ENCODE data around the gene SPCS1.

Gene SPCS1

GRCh38 chr3:52695798-52696671 lies 9.9 kb upstream of the SPCS1 start:
- Histone ChIP-seq H2AK5ac (ENCODE audit: low read length) (no peak overlapping the region), H2BK120ac (ENCODE audit: insufficient read depth, low read length, poor library complexity) (no peak overlapping the region), H2BK12ac (ENCODE audit: low read length) (no peak overlapping the region), H3K36me3 (ENCODE audit: control insufficient read depth in 1 of 2, insufficient read depth in 2 of 2, low read length in 2 of 2) (peaks cover 19 to 48% of the 10 kb centered on the region in 2 experiments), H3K14ac (ENCODE audit: low read length) (no peak overlapping the region), H3K27me3 (ENCODE audit: insufficient read depth, low read length) (no peaks in the 10 kb centered on the region), H3K79me2 (ENCODE audit: control insufficient read depth, insufficient read depth, low read length, poor library complexity) (no peaks in the 10 kb centered on the region), H3K27ac (ENCODE audit: low read depth, low read length) (no peak overlapping the region), H3K9me3 (ENCODE audit: insufficient read depth, low read depth, low read length) (no peaks in the 10 kb centered on the region), H2BK5ac (ENCODE audit: low read depth, low read length, poor library complexity) (no peak overlapping the region), H3K18ac (ENCODE audit: low read length) (no peak overlapping the region), H4K12ac (ENCODE audit: low read depth, low read length) (no peak overlapping the region), H4K8ac (ENCODE audit: low read depth, low read length) (no peak overlapping the region), H4K91ac (ENCODE audit: low read depth, low read length) (no peak overlapping the region), H3K4me1 (ENCODE audit: control insufficient read depth in 1 of 2, insufficient read depth in 2 of 2, low read length in 2 of 2) (no peaks in the 10 kb centered on the region), H3K23ac (ENCODE audit: low read length) (no peak overlapping the region), H3K79me1 (ENCODE audit: low read length) (no peaks in the 10 kb centered on the region), H3K4me3 (ENCODE audit: low read depth, low read length) (no peak overlapping the region), H2AFZ (ENCODE audit: insufficient read depth, low read length, poor library complexity) (no peak overlapping the region), H3K4ac (ENCODE audit: low read depth, low read length) (no peak overlapping the region), H3K4me2 (ENCODE audit: low read length) (no peak overlapping the region), H3K9ac (ENCODE audit: low read length) (no peak overlapping the region)
- no CpG with 5 or more reads among the region's 4 CpGs for WGBS (ENCODE audit: extremely low coverage, insufficient coverage, insufficient read length)
- no peak for DNase-seq

GRCh38 chr3:52696830-52697631 lies 8.9 kb upstream of the SPCS1 start:
- Histone ChIP-seq H3K36me3 (ENCODE audit: control insufficient read depth in 1 of 2, insufficient read depth in 2 of 2, low read length in 2 of 2) (peaks cover 17 to 44% of the 10 kb centered on the region in 2 experiments), H3K79me2 (ENCODE audit: control insufficient read depth, insufficient read depth, low read length, poor library complexity) (no peaks in the 10 kb centered on the region), H2BK12ac (ENCODE audit: low read length) (no peak overlapping the region), H3K27ac (ENCODE audit: low read depth, low read length) (no peak overlapping the region), H3K4ac (ENCODE audit: low read depth, low read length) (no peak overlapping the region), H2BK5ac (ENCODE audit: low read depth, low read length, poor library complexity) (no peak overlapping the region), H4K12ac (ENCODE audit: low read depth, low read length) (no peak overlapping the region), H4K91ac (ENCODE audit: low read depth, low read length) (no peak overlapping the region), H3K9ac (ENCODE audit: low read length) (no peak overlapping the region), H2BK120ac (ENCODE audit: insufficient read depth, low read length, poor library complexity) (no peak overlapping the region), H3K23ac (ENCODE audit: low read length) (no peak overlapping the region), H2AFZ (ENCODE audit: insufficient read depth, low read length, poor library complexity) (no peak overlapping the region), H3K4me2 (ENCODE audit: low read length) (no peak overlapping the region), H4K8ac (ENCODE audit: low read depth, low read length) (no peak overlapping the region), H3K4me1 (ENCODE audit: control insufficient read depth in 1 of 2, insufficient read depth in 2 of 2, low read length in 2 of 2) (no peaks in the 10 kb centered on the region), H3K27me3 (ENCODE audit: insufficient read depth, low read length) (no peaks in the 10 kb centered on the region), H3K4me3 (ENCODE audit: low read depth, low read length) (no peak overlapping the region), H2AK5ac (ENCODE audit: low read length) (no peak overlapping the region), H3K14ac (ENCODE audit: low read length) (no peak overlapping the region), H3K9me3 (ENCODE audit: insufficient read depth, low read depth, low read length) (no peaks in the 10 kb centered on the region), H3K18ac (ENCODE audit: low read length) (no peak overlapping the region), H3K79me1 (ENCODE audit: low read length) (no peaks in the 10 kb centered on the region)
- DNase-seq, result no peak
- WGBS (ENCODE audit: extremely low coverage, insufficient coverage, insufficient read length), result no CpG with 5 or more reads among the region's 2 CpGs

- no peak overlapping the region for H2BK5ac ChIP-seq (ENCODE audit: low read depth, low read length, poor library complexity)
- H3K9ac ChIP-seq (ENCODE audit: low read length), result no peak overlapping the region
- H3K79me1 ChIP-seq (ENCODE audit: low read length), result no peaks in the 10 kb centered on the region
- no peak overlapping the region for H2AFZ ChIP-seq (ENCODE audit: insufficient read depth, low read length, poor library complexity)
- H3K9me3 ChIP-seq (ENCODE audit: insufficient read depth, low read depth, low read length), result no peaks in the 10 kb centered on the region
- H3K4me1 ChIP-seq (ENCODE audit: control insufficient read depth in 1 of 2, insufficient read depth in 2 of 2, low read length in 2 of 2), result no peaks in the 10 kb centered on the region
- H3K4me2 ChIP-seq (ENCODE audit: low read length), result no peak overlapping the region
- no peak overlapping the region for H2BK120ac ChIP-seq (ENCODE audit: insufficient read depth, low read length, poor library complexity)
- no peaks in the 10 kb centered on the region for H3K27me3 ChIP-seq (ENCODE audit: insufficient read depth, low read length)
- no peak overlapping the region for H4K12ac ChIP-seq (ENCODE audit: low read depth, low read length)
- H3K23ac ChIP-seq (ENCODE audit: low read length), result no peak overlapping the region
- H4K8ac ChIP-seq (ENCODE audit: low read depth, low read length), result no peak overlapping the region
- peaks cover 13 to 39% of the 10 kb centered on the region in 2 experiments for H3K36me3 ChIP-seq (ENCODE audit: control insufficient read depth in 1 of 2, insufficient read depth in 2 of 2, low read length in 2 of 2)
- DNase-seq, result no peak
- no peak overlapping the region for H2BK12ac ChIP-seq (ENCODE audit: low read length)
- H4K91ac ChIP-seq (ENCODE audit: low read depth, low read length), result no peak overlapping the region
- H3K27ac ChIP-seq (ENCODE audit: low read depth, low read length), result no peak overlapping the region
- no peak overlapping the region for H3K4ac ChIP-seq (ENCODE audit: low read depth, low read length)
- H3K18ac ChIP-seq (ENCODE audit: low read length), result no peak overlapping the region
- H3K14ac ChIP-seq (ENCODE audit: low read length), result no peak overlapping the region
- no CpG with 5 or more reads among the region's 4 CpGs for WGBS (ENCODE audit: extremely low coverage, insufficient coverage, insufficient read length)
- H3K4me3 ChIP-seq (ENCODE audit: low read depth, low read length), result no peak overlapping the region
- no peak overlapping the region for H2AK5ac ChIP-seq (ENCODE audit: low read length)
- no peaks in the 10 kb centered on the region for H3K79me2 ChIP-seq (ENCODE audit: control insufficient read depth, insufficient read depth, low read length, poor library complexity)
These were observed 8.3 kb upstream of the SPCS1 start for GRCh38 chr3:52697632-52697965.

- H3K79me2 ChIP-seq (ENCODE audit: control insufficient read depth, insufficient read depth, low read length, poor library complexity), result peaks cover 10% of the 10 kb centered on the region
These were observed 2.6 kb upstream of the SPCS1 start for GRCh38 chr3:52703341-52703740.

More at GRCh38 chr3:52703341-52703740, 2.6 kb upstream of the SPCS1 start:
- H3K4ac ChIP-seq (ENCODE audit: low read depth, low read length), result no peak overlapping the region
- no peak overlapping the region for H2BK12ac ChIP-seq (ENCODE audit: low read length)
- H3K18ac ChIP-seq (ENCODE audit: low read length), result no peak overlapping the region
- H3K36me3 ChIP-seq (ENCODE audit: control insufficient read depth in 1 of 2, insufficient read depth in 2 of 2, low read length in 2 of 2), result peaks cover 3 to 4% of the 10 kb centered on the region in 2 experiments
- H3K9ac ChIP-seq (ENCODE audit: low read length), result no peak overlapping the region
- H3K79me1 ChIP-seq (ENCODE audit: low read length), result peaks cover 13% of the 10 kb centered on the region
- H2BK120ac ChIP-seq (ENCODE audit: insufficient read depth, low read length, poor library complexity), result no peak overlapping the region
- no CpG with 5 or more reads among the region's 7 CpGs for WGBS (ENCODE audit: extremely low coverage, insufficient coverage, insufficient read length)
- H2BK5ac ChIP-seq (ENCODE audit: low read depth, low read length, poor library complexity), result no peak overlapping the region
- H4K12ac ChIP-seq (ENCODE audit: low read depth, low read length), result no peak overlapping the region
- no peak overlapping the region for H2AFZ ChIP-seq (ENCODE audit: insufficient read depth, low read length, poor library complexity)
- no peak overlapping the region for H3K4me2 ChIP-seq (ENCODE audit: low read length)
- H3K4me3 ChIP-seq (ENCODE audit: low read depth, low read length), result no peak overlapping the region
- DNase-seq, result no peak
- peaks cover 3 to 8% of the 10 kb centered on the region in 2 experiments for H3K4me1 ChIP-seq (ENCODE audit: control insufficient read depth in 1 of 2, insufficient read depth in 2 of 2, low read length in 2 of 2)
- no peak overlapping the region for H3K27ac ChIP-seq (ENCODE audit: low read depth, low read length)
- H3K23ac ChIP-seq (ENCODE audit: low read length), result no peak overlapping the region
- H3K9me3 ChIP-seq (ENCODE audit: insufficient read depth, low read depth, low read length), result peaks cover 4% of the 10 kb centered on the region
- H4K91ac ChIP-seq (ENCODE audit: low read depth, low read length), result no peak overlapping the region
- no peak overlapping the region for H4K8ac ChIP-seq (ENCODE audit: low read depth, low read length)
- no peak overlapping the region for H2AK5ac ChIP-seq (ENCODE audit: low read length)
- H3K14ac ChIP-seq (ENCODE audit: low read length), result no peak overlapping the region
- H3K27me3 ChIP-seq (ENCODE audit: insufficient read depth, low read length), result no peaks in the 10 kb centered on the region
